Upper lobe of left lung (tissue), 4 donors: ENCODE results near the gene C17orf58.

Experiments used
- CTCF ChIP-seq, 6 experiments: fragments of 450-650 bp in 4 of 6; fragments of 200-600 bp in 2 of 6; sonication (generic) in 2 of 6; IDR thresholded peaks; one replicate each; pipeline ENCODE4 v1.5.1; 2016 to 2019; ENCODE audit warnings: antibody characterized with exemption in 6 of 6
- EP300 ChIP-seq, 4 donors: sonication (generic); formaldehyde crosslinking; IDR thresholded peaks; one replicate each; pipeline ENCODE4 v1.5.1; 2017; ENCODE audit warnings: antibody characterized with exemption in 4 of 4, control low read depth in 2 of 4
- POLR2A ChIP-seq, 4 donors: fragments of 450-650 bp; IDR thresholded peaks; one replicate each; pipeline ENCODE4 v1.5.1; 2016 to 2017; ENCODE audit warnings: antibody characterized with exemption in 4 of 4, mild to moderate bottlenecking in 2 of 4
- POLR2AphosphoS5 ChIP-seq, 2 donors: sonication (generic); formaldehyde crosslinking; IDR thresholded peaks; one replicate each; pipeline ENCODE4 v1.5.1; 2017; ENCODE audit warnings: antibody characterized with exemption in 2 of 2

GRCh38 chr17:67980456-67980855 lies 15.8 kb downstream of the C17orf58 start:
- TF ChIP-seq CTCF (IDR thresholded peaks at IDR 0.05) (no peak), EP300 (IDR thresholded peaks at IDR 0.05) (no peak), POLR2AphosphoS5 (IDR thresholded peaks at IDR 0.05) (no peak), POLR2A (IDR thresholded peaks at IDR 0.05) (no peak)
